Stimulated activated memory B cell treated with anti-CD40 and anti-IgM and Interleukin-4, amounts not matched to agents 10 μg/mL and 1 μg/mL and 100 μg/mL, for 72 hours (primary cell): ENCODE results near the gene TNC.

Experiments
- ATAC-seq: fragments of 150-1000 bp; cut with Tn5 transposase; 2 replicates; pipeline ENCODE4 v1.10.0; 2021
- H3K27ac Mint-ChIP-seq: one replicate; pipeline ENCODE4 v1.8.0; 2022; ENCODE audit warnings: mild to moderate bottlenecking, mixed read lengths
- H3K27me3 Mint-ChIP-seq: one replicate; pipeline ENCODE4 v1.8.0; 2022; ENCODE audit warnings: mixed read lengths
- H3K36me3 Mint-ChIP-seq: one replicate; pipeline ENCODE4 v1.8.0; 2022; ENCODE audit warnings: mixed read lengths
- H3K4me1 Mint-ChIP-seq: one replicate; pipeline ENCODE4 v1.8.0; 2022; ENCODE audit warnings: mixed read lengths
- H3K4me3 Mint-ChIP-seq: one replicate; pipeline ENCODE4 v1.8.0; 2022; ENCODE audit warnings: mild to moderate bottlenecking, moderate library complexity, mixed read lengths
- H3K9me3 Mint-ChIP-seq: one replicate; pipeline ENCODE4 v1.8.0; 2022; ENCODE audit warnings: mixed read lengths

TNC gene

DNA sequence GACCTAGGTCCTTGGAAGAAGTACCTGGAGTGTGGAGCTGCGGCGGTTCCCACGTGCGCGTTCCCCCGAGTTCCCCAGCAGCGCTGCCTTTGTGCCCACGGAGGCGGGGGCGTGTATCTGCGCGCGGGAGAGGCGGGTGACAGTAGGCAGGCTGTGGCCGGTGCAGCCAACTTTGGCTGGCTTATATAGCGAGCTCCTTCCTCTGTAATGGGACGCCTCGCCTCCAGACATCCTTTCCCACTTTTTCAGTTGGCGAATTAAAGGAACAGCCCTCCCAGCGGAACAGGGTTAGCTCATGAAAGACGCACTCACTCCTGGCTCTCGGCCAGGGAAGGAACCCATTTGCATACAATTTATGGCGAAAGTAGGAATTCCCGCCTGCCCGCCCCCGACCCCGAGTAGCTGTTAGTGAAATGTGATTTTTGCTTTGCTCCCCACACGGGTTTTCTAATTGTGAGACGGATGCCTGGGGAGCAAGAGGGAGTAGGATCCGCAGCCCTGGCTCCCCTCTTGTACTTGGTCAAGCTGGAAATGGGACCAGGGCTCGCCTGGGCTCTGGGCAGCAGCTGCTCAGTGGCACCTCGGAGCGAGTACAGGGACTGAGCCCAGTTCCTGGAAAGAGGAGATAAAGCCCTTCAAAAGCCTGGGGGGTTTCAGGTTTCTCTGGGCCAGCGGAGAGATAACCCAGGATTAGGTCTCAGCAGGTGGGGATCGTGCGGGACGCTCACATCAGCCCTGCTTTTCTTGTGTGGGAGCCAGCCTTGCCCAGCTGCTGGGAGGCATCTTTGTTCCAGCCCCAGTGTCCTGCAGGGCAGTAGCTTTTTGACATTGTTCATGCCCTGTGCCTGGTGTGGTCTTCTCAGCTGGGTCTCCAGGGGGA, at the start of gene TNC:
Gene TNC, minus strand, starts transcription at position 159 of the 880 bp plus-strand sequence. CDS start 27,139 bp downstream, outside the sequence.
- no peak within 1 kb of the TSS for H3K4me3 Mint-ChIP-seq
- H3K27me3 Mint-ChIP-seq, result peaks cover 86% of the 10 kb centered on the region
- H3K4me1 Mint-ChIP-seq, result peaks cover 11% of the 10 kb centered on the region
- H3K27ac Mint-ChIP-seq, result no peak within 1 kb of the TSS
- no peak for ATAC-seq
- no peaks in the 10 kb centered on the region for H3K36me3 Mint-ChIP-seq
- H3K9me3 Mint-ChIP-seq, result no peaks in the 10 kb centered on the region

DNA sequence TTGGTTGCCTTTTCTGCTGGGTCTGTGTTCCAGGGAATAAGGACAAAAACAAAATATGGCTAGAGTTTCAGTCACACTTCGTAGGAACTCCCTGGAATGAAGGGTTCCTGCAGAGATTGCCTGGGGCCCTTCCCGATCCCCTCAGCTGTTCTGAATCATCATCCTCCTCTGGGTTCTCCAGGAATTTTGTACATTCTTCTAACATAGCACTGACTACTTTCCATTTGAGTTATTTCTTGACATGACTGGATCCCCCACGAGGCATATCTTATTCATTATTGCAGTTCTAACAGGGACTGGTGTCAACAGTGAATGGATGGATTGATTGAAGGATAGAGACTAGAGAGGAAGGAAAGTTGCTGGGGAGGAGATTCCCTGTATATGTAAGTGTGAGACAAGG, 49.2 kb upstream of the TNC start:
- Mint-ChIP-seq H3K27me3 (no peaks in the 10 kb centered on the region), H3K36me3 (no peaks in the 10 kb centered on the region), H3K4me1 (no peaks in the 10 kb centered on the region), H3K9me3 (peaks cover 8% of the 10 kb centered on the region), H3K4me3 (no peak overlapping the region), H3K27ac (no peak overlapping the region)
- no peak for ATAC-seq

DNA sequence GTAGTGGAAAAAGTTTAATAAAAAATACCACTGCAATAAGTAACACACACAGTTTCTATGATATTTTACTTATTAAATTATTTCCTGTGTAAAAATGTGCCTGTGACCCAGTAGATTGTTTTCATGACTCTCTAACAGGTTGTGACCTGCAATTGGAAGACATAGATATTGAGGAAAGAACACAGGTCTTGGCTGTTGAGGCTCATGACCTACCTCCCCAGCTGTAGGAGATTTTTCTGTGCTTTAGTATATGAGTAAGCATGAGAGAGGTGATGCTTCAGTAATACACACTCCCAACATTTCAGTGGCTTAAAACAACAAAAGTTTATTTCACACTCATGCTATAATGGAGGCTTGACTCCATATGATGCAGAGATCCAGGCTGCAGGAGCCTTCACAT, 47.3 kb upstream of the TNC start:
- Mint-ChIP-seq H3K4me3 (no peak overlapping the region), H3K27me3 (no peaks in the 10 kb centered on the region), H3K27ac (no peak overlapping the region), H3K36me3 (no peaks in the 10 kb centered on the region), H3K4me1 (no peaks in the 10 kb centered on the region), H3K9me3 (peaks cover 8% of the 10 kb centered on the region)
- ATAC-seq, result no peak

- Mint-ChIP-seq H3K4me1 (no peaks in the 10 kb centered on the region), H3K9me3 (peaks cover 8% of the 10 kb centered on the region), H3K4me3 (no peak overlapping the region), H3K36me3 (no peaks in the 10 kb centered on the region), H3K27me3 (no peaks in the 10 kb centered on the region), H3K27ac (no peak overlapping the region)
- no peak for ATAC-seq
These were observed 46.6 kb upstream of the TNC start for GRCh38 chr9:115164511-115164974.

- ATAC-seq, result no peak
- peaks cover 8% of the 10 kb centered on the region for H3K9me3 Mint-ChIP-seq
These were observed 45.0 kb upstream of the TNC start for GRCh38 chr9:115162946-115163345.

DNA sequence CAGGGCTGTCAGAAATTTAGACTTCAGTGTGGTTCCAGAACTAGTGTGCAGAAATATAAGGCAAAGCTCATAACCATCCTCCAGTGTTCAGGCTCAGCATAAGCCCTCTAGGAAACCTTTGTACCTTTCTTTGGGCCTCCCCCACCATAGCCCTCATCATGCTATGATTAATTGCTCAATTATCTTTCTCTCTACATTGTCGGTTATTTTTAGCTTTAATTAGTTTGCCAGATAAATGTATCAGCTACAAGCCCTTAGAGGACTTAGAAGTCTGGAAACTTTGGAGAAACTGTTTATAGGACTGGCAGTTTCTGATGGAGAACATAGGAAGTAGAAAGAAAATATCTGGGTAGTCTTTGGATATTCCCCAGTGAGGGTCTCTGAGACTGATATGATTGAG, 43.5 kb upstream of the TNC start:
- Mint-ChIP-seq H3K27ac (no peak overlapping the region), H3K9me3 (peaks cover 8% of the 10 kb centered on the region), H3K36me3 (no peaks in the 10 kb centered on the region), H3K4me1 (no peaks in the 10 kb centered on the region), H3K27me3 (no peaks in the 10 kb centered on the region), H3K4me3 (no peak overlapping the region)
- no peak for ATAC-seq

More at GRCh38 chr9:115162946-115163345, 45.0 kb upstream of the TNC start:
- Mint-ChIP-seq H3K4me3 (no peak overlapping the region), H3K4me1 (no peaks in the 10 kb centered on the region), H3K36me3 (no peaks in the 10 kb centered on the region), H3K27me3 (no peaks in the 10 kb centered on the region), H3K27ac (no peak overlapping the region)

DNA sequence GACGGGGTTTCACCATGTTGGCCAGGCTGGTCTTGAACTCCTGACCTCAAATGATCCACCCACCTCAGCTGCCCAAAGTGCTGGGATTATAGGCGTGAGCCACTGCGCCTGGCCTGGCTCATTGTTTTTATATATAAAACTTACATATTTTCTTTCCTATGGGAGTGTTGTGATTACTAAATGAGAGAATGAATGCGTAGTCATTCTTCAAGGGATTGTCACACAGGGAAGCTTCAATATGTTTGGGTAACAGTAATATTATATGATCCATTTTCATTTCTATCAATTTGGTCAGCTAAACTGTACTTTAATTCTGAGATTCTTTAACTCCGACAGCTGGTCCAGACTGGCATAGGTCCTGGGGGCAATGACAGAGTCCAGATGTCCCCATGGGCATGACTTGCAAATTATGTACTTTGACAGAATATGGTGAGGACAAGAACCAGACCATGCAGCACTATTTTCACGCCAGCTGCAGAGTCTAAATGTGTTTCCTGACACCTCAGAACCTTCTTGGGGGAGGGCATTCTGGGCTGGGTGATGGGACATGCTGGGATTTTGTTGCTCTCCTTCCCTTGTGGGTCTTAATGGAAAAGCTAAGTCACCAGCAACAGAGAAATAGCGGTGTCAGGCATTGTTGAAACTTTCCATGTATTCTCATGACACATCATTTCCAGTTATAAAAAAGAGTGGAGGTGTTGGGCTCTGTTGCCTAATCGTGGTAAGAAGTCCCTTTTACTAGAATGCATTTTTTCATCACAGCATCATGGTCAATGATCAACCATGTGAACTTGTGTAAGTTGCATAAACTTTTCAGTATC, 40.9 kb upstream of the TNC start:
- H3K27ac Mint-ChIP-seq, result no peak overlapping the region
- no peak for ATAC-seq
- H3K9me3 Mint-ChIP-seq, result peaks cover 8% of the 10 kb centered on the region
- no peaks in the 10 kb centered on the region for H3K36me3 Mint-ChIP-seq
- no peak overlapping the region for H3K4me3 Mint-ChIP-seq
- no peaks in the 10 kb centered on the region for H3K27me3 Mint-ChIP-seq
- no peaks in the 10 kb centered on the region for H3K4me1 Mint-ChIP-seq

GRCh38 chr9:115157245-115157674, 39.3 kb upstream of the TNC start:
- H3K36me3 Mint-ChIP-seq, result no peaks in the 10 kb centered on the region
- H3K27ac Mint-ChIP-seq, result no peak overlapping the region
- ATAC-seq, result no peak
- no peaks in the 10 kb centered on the region for H3K27me3 Mint-ChIP-seq
- no peak overlapping the region for H3K4me3 Mint-ChIP-seq
- H3K9me3 Mint-ChIP-seq, result no peaks in the 10 kb centered on the region
- no peaks in the 10 kb centered on the region for H3K4me1 Mint-ChIP-seq

GRCh38 chr9:115155037-115155436, 37.1 kb upstream of the TNC start:
- no peak overlapping the region for H3K27ac Mint-ChIP-seq
- H3K9me3 Mint-ChIP-seq, result no peaks in the 10 kb centered on the region
- H3K4me3 Mint-ChIP-seq, result no peak overlapping the region
- no peaks in the 10 kb centered on the region for H3K27me3 Mint-ChIP-seq
- no peaks in the 10 kb centered on the region for H3K4me1 Mint-ChIP-seq
- no peaks in the 10 kb centered on the region for H3K36me3 Mint-ChIP-seq
- ATAC-seq, result no peak

GRCh38 chr9:115154617-115155016, 36.7 kb upstream of the TNC start:
- Mint-ChIP-seq H3K4me3 (no peak overlapping the region), H3K9me3 (no peaks in the 10 kb centered on the region), H3K36me3 (no peaks in the 10 kb centered on the region), H3K4me1 (no peaks in the 10 kb centered on the region), H3K27me3 (no peaks in the 10 kb centered on the region), H3K27ac (no peak overlapping the region)
- no peak for ATAC-seq

GRCh38 chr9:115152281-115152820, 34.4 kb upstream of the TNC start:
- Mint-ChIP-seq H3K27me3 (no peaks in the 10 kb centered on the region), H3K27ac (no peak overlapping the region), H3K4me3 (no peak overlapping the region), H3K9me3 (no peaks in the 10 kb centered on the region), H3K36me3 (no peaks in the 10 kb centered on the region), H3K4me1 (no peaks in the 10 kb centered on the region)
- no peak for ATAC-seq

GRCh38 chr9:115148721-115149120, 30.8 kb upstream of the TNC start:
- no peaks in the 10 kb centered on the region for H3K9me3 Mint-ChIP-seq
- ATAC-seq, result no peak
- H3K27ac Mint-ChIP-seq, result no peak overlapping the region
- H3K4me1 Mint-ChIP-seq, result no peaks in the 10 kb centered on the region
- no peaks in the 10 kb centered on the region for H3K36me3 Mint-ChIP-seq
- no peak overlapping the region for H3K4me3 Mint-ChIP-seq
- peaks cover 10% of the 10 kb centered on the region for H3K27me3 Mint-ChIP-seq

DNA sequence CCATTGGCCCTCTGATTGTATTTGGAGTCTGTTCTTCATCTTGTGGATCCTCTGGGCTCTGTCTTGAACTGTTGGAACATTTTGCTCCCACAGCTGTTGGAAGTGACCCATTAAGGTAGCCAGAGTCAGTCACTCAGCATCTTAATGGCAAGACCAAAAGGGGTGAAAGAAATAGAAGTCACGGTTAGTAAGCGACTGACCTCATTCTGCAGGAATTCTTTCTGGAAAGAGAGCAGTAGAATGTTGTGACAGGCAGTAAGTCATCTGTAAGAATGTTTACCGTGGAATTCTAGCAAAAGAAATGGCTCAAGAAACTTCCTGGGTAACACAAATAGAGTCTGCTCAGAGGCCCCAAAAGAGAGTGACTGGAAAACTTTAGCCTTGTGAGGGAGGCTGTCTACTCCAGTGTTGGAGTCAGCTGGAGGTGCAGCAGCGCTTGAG, 28.6 kb upstream of the TNC start:
- no peak for ATAC-seq
- Mint-ChIP-seq H3K4me3 (no peak overlapping the region), H3K27ac (no peak overlapping the region), H3K27me3 (peaks cover 10% of the 10 kb centered on the region), H3K9me3 (no peaks in the 10 kb centered on the region), H3K4me1 (no peaks in the 10 kb centered on the region), H3K36me3 (no peaks in the 10 kb centered on the region)

DNA sequence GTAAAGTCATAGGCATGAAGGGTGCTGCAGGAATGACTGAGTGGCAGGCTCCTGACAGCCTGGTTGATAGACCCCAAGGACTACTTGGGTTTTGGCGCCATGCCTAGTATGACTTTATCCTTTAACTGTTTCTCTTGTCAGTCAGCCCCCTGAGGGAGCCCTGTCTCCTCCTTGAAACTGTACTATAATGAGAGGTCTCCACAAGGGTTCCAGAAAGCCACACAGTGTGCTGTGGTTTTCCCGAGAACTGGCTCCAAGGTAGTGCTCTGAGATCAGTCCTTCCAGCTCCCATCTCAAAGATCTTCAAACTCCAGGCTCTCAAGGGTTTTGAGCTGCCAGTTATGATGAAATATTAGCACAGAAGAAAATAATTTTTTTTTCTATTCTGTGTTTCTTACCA, 26.7 kb upstream of the TNC start:
- Mint-ChIP-seq H3K4me1 (no peaks in the 10 kb centered on the region), H3K27me3 (peaks cover 10% of the 10 kb centered on the region), H3K36me3 (no peaks in the 10 kb centered on the region), H3K9me3 (no peaks in the 10 kb centered on the region), H3K4me3 (no peak overlapping the region), H3K27ac (no peak overlapping the region)
- ATAC-seq, result no peak

- H3K4me3 Mint-ChIP-seq, result no peak overlapping the region
- H3K27me3 Mint-ChIP-seq, result peaks cover 10% of the 10 kb centered on the region
- H3K36me3 Mint-ChIP-seq, result no peaks in the 10 kb centered on the region
- no peaks in the 10 kb centered on the region for H3K4me1 Mint-ChIP-seq
- no peaks in the 10 kb centered on the region for H3K9me3 Mint-ChIP-seq
- ATAC-seq, result no peak
- H3K27ac Mint-ChIP-seq, result no peak overlapping the region
These were observed 25.7 kb upstream of the TNC start for GRCh38 chr9:115143689-115144088.
